GM12873 (cell line): ENCODE measurements around the gene ANKS1B.

Experiments used
- TF ChIP-seq, protein P1 (sequence below): IDR thresholded peaks from 2 replicates; pipeline ENCODE4 v1.5.1; 2012; ENCODE audit warnings: low read depth, mild to moderate bottlenecking, moderate library complexity, low read length, control low read depth; ENCODE audit not compliant: insufficient read depth; ENCODE audit errors: missing control alignments

The ANKS1B gene

DNA sequence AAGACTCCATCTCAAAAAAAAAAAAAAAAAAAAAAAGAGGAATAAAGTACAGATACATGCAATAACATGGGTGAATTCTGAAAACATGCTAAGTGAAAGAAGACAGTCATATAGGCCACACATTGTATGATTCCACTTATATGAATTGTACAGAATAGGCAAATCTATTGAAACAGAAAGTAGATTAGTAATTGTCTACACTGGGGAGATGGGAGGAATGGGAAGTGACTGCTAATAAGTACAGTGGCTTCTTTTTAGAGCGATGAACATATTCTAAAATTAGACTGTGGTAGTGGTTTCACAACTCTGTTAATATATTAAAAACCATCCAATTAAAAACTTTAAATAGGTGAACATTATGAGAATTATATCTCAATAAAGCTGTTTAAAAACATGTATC is 74.4 kb downstream of the ANKS1B start:
- TF ChIP-seq, protein P1, sequence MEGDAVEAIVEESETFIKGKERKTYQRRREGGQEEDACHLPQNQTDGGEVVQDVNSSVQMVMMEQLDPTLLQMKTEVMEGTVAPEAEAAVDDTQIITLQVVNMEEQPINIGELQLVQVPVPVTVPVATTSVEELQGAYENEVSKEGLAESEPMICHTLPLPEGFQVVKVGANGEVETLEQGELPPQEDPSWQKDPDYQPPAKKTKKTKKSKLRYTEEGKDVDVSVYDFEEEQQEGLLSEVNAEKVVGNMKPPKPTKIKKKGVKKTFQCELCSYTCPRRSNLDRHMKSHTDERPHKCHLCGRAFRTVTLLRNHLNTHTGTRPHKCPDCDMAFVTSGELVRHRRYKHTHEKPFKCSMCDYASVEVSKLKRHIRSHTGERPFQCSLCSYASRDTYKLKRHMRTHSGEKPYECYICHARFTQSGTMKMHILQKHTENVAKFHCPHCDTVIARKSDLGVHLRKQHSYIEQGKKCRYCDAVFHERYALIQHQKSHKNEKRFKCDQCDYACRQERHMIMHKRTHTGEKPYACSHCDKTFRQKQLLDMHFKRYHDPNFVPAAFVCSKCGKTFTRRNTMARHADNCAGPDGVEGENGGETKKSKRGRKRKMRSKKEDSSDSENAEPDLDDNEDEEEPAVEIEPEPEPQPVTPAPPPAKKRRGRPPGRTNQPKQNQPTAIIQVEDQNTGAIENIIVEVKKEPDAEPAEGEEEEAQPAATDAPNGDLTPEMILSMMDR = no peak

DNA sequence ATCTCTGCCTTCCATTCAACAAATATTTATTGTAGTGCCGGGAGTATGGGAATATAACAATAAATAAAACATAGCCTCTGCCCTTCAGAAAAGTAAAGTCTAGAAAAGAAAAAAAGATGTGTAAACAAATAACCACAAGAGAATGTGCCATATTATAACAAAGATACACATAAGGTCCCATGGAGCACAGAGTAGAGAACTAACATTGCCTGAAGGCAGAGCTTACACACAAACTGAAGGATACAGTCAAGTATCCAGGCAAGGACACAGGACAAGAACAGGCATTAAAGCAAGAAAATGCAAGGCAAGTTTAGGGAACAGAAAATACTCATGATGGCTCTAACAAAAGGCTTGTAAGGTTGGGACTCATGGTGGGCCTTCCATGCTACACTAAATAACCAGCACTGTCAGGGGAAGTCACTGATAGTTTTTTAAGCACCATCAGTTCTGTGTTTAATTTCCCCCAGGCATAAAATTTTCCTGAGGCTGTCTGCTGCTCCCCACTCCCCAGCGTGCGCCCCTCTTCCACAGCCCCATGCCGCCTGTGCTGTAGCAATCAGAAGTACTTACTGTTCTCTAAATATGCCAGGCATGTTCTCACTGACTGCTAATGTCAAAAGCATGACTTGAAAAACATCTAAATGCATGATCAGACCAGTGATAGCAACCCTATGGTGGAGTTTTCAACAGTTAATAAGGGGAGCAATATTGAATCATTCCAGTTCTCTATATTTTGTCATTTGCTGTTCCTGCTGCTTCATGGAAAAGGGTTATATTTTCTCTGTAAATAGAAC is 77.8 kb downstream of the ANKS1B start:
- TF ChIP-seq, protein P1 = no peak

DNA sequence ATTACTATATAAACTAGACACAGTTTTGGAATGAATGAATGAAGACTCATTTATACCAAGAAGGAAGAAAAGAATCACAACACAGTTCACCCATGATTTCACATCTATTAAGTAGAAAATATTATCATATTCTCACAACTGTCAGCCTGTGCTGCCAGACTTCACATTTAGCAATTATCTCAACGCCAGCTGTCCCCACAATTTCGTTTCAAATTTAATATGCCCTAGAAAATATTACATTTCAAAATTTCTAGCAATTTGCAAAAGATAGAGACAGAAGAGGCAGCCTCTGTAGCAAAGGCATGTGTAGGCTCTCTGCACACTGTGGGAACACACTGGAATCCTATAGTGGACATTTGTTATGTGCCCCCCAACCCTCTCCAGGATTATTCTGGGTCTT is 83.6 kb downstream of the ANKS1B start:
- TF ChIP-seq, protein P1 = no peak

DNA sequence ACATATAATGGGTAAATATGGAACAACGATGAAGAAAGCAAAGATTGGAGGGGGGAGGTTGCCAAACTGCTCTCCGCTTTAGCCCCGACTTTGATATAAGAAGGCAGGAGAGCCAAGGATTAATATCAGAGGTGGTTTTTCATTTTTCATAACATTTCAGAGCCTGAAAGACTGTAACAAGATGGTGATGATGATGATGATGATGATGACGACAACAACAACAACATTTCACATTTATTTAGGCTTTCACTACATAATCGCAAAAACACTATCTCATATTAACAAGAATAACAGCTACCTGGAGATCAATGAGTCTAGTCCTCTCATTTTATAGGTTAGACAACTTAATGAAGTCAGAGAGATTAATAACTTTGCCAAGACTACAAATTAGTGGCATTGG is 86.1 kb downstream of the ANKS1B start:
- TF ChIP-seq, protein P1 = no peak

DNA sequence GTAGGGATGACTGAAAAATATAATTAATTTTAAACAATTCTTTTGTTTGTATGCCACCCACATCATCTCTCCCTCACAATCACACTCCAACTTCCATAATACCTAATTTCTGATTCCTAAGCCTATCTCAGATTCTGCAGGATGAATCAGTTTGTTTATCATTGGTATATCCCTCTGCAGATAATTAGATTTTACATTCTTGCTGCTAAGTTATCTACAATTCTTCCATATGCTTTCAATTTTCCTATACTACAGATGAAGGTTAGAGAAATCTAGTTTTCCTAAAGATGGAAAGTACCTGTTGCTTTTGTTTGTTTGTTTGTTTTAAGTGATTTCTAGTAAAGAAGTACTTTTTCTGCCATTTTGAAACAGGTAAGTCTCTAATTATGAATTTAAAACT is 105.3 kb downstream of the ANKS1B start:
- TF ChIP-seq, protein P1 = no peak

DNA sequence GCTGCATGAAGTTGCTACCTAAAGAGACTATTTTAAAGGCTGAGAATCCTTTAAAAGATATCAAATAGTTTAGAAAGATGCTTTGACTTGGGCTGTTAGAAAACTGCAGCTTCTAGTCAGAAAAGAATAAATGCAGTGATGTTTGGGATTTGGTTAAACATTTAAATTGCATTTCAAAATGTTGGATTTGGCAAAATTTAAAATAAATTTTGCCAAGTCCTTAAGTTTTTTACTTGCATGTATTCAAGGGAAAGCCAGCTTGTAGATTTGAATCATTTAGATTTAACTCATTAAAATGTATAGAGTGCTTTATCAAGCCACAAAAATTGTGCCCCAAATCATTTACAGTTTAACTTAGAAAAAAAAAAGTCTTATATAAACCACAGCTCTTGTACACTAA is 109.7 kb downstream of the ANKS1B start:
- TF ChIP-seq, protein P1 = no peak

DNA sequence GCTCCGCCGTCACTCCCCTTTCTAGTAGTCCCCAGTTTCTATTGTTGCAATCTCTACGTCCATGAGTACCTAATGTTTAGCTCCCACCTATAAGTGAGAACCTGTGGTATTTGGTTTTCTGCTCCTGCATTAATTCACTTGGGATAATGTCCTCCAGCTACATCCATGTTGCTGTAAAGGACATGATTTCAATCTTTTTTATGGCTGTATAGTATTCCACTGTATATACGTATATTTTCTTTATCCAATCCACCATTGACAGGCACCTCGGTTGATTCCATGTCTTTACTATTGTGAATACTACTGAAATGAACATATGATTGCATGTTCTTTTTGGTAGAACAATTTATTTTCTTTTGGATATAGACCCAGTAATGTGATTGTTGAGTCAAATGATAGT is 114.7 kb downstream of the ANKS1B start:
- TF ChIP-seq, protein P1 = no peak
